HG03060 (cell line): ENCODE data around the gene NAA38.
"Not testable (repeated sequence)": the region's sequence is repeated elsewhere in the genome, so short reads cannot be mapped to it uniquely, and the experiment has no call there.

ENCODE experiments used
- ATAC-seq: cut with Tn5 transposase; IDR thresholded peaks from one replicate; pipeline ENCODE4 v1.9.1; 2021; ENCODE audit warnings: low read depth, moderate number of reproducible peaks; ENCODE audit not compliant: unreplicated experiment

Gene NAA38

GRCh38 chr17:7882629-7883028, 25.3 kb upstream of the NAA38 start:
- ATAC-seq: no peak

DNA sequence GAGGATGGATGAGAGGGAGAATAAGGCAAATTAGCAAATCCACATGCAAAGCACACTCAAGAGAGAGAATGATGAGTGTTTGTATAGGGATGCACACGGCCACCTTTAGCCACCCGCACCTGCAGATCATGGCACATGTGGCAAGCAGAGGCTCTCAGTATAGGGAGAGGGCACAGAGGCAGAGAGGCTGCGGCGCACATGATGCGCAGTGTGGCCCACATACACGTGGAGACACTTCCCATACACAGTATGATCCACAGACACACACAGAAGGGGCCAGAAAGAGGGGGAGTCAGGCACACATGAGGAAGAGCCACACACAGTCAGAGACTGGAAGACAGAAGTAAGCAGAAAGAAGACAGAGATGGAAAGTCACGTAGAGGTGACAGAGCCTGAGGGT, 24.7 kb upstream of the NAA38 start:
- ATAC-seq: no peak

DNA sequence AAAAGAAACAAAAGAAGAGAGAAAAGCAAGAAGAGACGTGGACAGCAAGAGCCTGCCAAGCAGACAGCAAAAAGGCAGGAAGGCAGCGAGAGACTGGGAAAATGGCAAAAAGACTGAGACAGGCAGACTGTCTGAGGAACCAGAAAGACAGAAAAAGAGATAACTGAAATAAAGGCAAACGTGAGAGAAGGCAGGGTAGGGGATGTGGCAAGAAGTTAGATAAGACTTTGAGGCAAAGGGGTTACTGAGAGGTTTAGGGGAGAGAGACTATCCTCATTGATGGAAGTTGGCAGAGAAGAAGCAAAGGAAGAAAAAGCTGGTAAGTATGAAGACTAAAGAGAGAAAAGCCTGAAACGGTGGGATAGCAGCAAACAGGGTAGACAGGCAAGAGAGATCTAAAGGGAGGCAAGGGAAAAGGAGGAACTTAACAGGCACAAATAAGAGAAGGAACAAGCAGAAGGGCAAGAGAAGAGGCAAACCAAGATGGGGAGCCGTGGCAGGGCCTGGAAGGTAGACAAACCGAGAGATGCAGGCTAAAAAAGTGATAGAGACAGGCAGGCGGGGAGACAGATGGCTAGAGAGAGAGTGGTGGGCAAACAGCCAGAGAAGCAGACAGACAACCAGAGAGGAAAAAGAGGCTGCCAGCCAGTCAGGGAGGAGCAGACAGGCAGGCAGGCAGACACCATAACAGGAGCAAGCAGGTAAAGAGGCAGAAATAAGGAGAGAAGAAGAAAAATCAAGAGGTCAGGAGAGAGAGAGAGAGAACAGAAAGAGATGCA, 24.1 kb upstream of the NAA38 start:
- ATAC-seq: no peak

DNA sequence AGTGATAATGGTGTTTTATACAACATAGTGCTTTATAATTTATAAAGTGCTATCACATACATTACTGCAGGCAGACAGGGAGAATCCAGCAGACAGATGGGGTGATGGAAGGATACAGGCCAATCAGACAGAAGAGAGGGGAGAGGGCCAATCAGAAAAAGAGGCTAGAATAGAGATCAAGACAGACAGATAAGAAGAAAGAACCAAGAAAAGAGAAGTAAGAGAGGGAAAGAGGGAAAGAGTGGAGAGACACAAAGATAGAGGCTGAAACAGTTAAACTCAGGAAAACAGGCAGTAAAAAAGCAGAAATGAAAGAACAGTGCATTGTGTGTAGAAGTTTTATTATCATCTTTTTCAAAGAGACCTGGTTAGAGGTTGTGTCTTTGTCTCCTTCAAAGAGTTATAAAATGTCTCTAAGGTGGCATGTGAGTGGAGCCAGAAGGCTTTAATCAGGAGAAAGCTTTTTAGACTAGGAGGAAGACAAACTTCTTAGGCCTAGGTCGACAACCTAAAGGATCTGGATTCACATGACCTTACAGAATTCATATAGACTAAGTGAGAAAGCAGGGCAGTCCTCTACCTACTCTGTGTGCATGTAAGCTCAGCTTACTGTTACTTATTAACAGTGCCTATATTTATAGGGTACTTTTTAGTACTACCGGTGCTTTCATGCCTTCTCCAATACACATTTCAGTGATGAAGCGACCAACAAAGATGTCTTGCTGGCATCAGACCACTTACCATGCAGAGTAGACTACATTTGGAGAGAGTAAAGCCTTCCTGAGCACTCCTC, 22.9 kb upstream of the NAA38 start:
- ATAC-seq: no peak

- no peak for ATAC-seq
These were observed 20.9 kb upstream of the NAA38 start for GRCh38 chr17:7878234-7878633.

GRCh38 chr17:7875804-7876370, 18.5 kb upstream of the NAA38 start:
- no peak for ATAC-seq

DNA sequence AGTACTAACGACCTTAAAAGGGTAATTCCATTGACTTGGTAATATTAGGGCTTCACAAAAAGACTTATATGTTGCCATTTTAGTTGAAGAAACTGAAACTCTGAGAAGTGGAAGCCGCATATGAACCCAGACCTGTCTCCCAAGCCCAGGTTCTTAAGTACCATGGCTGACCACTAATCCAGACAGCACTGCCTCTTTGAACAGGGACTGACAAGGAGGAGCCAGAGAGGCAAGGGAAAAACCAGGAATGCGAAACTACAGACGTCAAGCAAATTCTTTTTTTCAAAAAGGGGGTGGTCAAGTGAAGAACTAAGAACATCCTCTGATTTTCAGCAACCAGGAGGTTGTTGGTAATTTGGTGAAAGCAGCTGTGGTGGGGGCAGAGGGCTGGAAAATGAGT, 15.7 kb upstream of the NAA38 start:
- ATAC-seq: no peak

DNA sequence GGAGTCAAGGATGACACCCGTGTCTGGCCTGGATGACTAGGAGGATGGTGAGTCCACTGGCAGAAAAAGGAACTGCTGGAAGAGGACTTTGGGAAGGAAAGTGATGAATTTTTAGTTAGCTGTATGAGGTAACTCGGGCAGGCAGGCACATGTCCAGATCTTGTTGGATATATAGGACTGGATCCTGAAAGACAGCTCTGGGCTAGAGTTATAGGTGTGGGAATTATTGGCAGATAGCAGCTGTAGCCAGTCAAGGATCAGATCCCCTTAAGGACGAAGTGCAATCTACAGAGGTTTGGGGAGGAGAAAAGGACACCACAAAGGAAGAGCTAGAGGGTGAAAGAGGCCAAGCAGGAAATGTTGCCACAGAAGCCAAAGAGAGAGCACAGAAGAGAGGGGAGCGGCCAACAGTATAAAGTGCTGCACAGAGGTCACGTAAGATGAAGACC, 10.5 kb upstream of the NAA38 start:
- ATAC-seq: no peak

GRCh38 chr17:7864995-7865650, 7.8 kb upstream of the NAA38 start:
- ATAC-seq: no peak

DNA sequence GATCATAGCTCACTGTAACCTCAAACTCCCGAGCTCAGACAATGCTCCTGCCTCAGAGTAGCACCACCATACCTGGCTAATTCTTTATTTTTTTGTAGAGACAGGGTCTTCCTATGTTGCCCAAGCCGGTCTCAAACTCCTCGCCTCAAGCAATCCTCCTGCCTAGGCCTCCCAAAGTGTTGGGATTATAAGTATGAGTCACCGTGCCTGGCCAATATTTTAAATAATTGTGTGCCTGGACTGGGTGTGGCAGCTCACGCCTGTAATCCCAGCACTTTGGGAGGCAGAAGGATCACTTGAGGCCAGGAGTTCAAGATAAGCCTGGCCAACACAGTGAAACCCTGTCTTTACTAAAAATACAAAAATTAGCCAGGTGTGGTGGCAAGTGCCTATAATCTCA, 7.0 kb upstream of the NAA38 start:
- not testable (repeated sequence) for ATAC-seq

DNA sequence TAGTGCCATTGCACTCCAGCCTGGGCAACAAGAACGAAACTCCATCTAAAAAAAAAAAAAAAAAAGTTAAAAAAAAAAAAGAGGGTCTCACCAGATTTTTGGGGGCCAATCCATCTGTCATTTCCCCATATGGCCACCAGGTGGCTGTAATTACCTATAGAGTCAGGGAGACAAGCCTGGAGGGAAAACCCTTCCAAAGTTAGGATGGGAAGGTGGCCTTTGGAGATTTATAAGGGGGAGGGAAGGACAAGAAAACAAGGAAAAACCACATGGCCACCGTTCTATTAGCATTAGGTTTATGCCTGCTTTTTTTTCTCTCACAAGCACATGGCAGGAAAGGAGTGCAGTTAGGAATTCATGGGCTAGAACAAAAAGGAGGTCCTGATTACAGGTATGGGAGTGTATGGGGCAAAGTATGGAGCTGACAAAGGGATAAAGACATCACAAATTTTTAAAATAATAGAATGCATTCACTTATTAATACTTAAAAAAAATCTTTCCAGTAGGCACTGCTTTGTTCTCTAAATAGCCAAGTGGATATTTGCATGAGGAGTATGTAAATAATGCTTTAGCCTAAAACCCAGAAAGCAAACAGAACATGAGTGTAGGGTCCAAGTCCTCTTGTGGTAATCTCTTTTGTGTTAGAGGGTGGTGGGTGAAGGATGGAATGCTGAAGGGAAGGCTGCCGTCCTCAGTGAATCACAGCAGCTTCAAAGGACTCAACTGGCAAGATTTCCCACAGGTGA, 5.5 kb upstream of the NAA38 start:
- no peak for ATAC-seq

- ATAC-seq: no peak
These were observed 1.7 kb upstream of the NAA38 start for GRCh38 chr17:7859028-7859427.

GRCh38 chr17:7858522-7858810, 1.1 kb upstream of the NAA38 start:
- ATAC-seq: no peak

DNA sequence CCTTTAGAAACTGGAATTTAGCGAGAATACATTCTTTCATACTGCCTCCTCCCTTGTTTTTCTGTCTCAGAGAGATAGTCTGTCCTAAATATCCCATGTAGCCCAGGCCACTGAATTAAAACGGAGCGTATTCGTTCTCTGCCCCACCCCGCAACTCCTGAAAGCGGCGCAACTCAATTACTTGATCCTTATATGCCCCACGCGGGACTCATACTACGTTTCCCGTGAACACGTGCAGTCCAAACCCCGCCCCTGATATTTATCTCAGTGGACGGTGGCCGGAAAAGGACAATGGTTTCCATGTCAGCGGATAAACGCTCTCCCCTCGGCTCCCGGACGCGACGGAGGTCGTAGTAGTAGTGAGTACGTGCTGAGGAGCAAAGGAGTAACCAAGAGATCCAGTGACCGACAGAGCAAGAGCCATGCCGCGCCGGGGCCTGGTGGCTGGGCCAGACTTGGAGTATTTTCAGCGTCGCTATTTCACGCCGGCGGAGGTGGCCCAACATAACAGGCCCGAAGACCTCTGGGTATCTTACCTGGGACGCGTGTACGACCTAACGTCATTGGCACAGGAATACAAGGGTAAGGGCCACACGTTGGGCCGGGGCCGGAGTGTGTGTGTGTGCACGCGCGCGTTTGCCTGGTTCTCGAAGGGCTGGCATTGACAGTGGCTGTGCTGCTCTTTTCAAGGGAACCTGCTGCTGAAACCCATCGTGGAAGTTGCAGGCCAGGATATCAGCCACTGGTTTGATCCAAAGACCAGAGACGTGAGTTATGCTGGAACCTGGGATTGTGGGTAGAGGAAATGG, 558 bp upstream of the NAA38 start, which contains the start of gene CYB5D1:
Gene CYB5D1 (plus strand): TSS at position 291 of the 809 bp plus-strand sequence. CDS start 132 bp downstream, at position 423.
- peak; percentile 19 for ATAC-seq

GRCh38 chr17:7856011-7856810, 1.1 kb downstream of the NAA38 start:
- ATAC-seq: no peak

DNA sequence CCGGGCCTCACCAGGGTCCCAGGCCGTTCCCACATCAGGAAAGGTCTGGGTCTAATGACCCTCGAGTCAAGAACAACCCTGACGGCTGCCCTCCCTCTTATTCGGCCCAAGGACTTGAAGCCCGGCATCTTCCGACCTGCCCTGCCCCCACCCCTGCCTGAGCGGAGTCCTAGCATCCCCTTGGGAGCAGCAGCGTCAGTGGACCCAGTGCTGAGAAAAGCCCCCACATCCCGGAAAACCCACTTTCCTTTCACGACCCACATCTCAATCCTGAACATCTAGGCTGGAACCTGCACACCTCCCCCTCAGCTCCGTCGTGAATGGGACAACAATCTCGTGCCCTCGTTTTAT, 1.7 kb downstream of the NAA38 start:
- no peak for ATAC-seq

DNA sequence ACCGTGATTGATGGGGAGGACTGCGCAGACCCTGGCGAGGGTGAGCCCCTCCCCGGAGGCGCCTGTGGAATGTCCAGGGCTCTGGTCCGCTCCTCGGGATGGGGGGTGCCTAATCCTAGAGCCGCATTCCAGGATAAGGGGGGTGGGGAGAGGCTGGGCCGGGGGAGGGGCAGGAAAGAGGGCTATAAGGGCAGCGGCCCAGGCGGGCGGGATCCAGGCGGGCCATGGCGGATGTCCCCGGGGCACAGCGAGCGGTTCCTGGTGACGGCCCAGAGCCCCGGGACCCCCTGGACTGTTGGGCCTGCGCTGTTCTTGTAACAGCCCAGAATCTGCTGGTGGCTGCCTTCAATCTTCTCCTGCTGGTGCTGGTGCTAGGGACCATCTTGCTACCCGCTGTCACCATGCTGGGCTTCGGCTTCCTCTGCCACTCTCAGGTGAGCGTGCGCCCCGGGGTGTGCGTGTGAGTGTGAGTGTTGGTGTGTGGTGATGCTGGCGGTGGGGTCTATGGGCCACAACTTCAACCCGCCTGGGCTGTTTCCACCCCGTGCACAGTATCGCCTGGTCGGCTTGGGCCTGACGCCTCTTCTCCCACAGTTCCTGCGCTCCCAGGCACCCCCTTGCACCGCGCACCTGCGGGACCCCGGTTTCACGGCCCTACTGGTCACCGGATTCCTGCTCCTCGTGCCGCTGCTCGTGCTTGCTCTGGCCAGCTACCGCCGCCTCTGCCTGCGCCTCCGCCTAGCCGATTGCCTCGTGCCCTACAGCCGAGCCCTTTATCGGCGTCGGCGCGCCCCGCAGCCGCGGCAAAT, 2.3 kb downstream of the NAA38 start, which contains the start of gene TMEM88:
Gene TMEM88 (plus strand): TSS at position 216 of the 809 bp plus-strand sequence. CDS start 9 bp downstream, at position 225.
- no peak for ATAC-seq
